Erythroblast (primary cell): ENCODE data around the gene PSMB7.

Source experiments
- GATA1 ChIP-seq: IDR thresholded peaks from 2 replicates; pipeline ENCODE4 v1.6.1; 2011; ENCODE audit warnings: low read depth, mild to moderate bottlenecking, control low read depth, low read length, moderate library complexity
- POLR2A ChIP-seq: IDR thresholded peaks from 2 replicates; pipeline ENCODE4 v1.6.1; 2011; ENCODE audit warnings: mild to moderate bottlenecking, low read length

- TF ChIP-seq POLR2A (no peak), GATA1 (no peak)
Measured at GRCh38 chr9:124414612-124415011, 630 bp downstream of the PSMB7 start.
